ENCODE measurements around the gene PIMREG. TPM values are rescaled to one million over a fixed set of nuclear protein-coding genes. Genes with fewer than 3 reads are reported as not detected.
A peak's percentile ranks its signal among the peaks of the same experiment; 100 is the strongest.

The PIMREG gene
- total RNA-seq, 2 experiments from 2014 or later = 3.7 to 4.6 TPM

DNA sequence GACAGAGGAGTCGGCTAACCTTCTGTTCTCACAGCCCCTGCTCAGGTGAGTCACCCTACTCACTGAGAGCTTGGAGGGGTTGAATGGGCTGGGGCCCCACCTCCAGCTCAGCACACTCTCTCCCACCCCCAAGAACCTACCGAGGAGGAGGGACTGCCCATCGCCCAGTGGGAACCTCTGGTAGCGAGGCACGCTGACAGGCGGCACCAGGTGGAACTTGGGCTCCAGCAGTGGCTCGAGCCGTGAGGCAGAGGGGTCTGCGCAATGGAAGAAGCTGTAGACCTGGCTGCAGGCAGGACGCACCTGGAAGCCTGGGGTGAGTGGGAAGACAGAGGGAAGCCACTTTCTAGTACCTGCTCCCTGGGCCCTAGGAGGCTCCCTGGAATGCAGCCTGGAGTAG lies 28.3 kb downstream of the PIMREG start:
- Mint-ChIP-seq H3K27ac (no peak overlapping the region), H3K36me3 (ENCODE audit: low read depth) (no peaks in the 10 kb centered on the region), H3K4me3 (no peak overlapping the region), H3K4me1 (ENCODE audit: low read depth) (no peaks in the 10 kb centered on the region), H3K27me3 (no peaks in the 10 kb centered on the region), H3K9me3 (no peaks in the 10 kb centered on the region)
- ATAC-seq = no peak
- ChIA-PET POLR2A (no interaction called here), CTCF (interaction anchor here (0.6 to 2.1 kb wide), 31 partner anchors 9 to 371 kb away, joined by 3 to 13 read pairs (median 4); partner anchors contain the start of genes C17orf100, MED31 and PIMREG)
- intact Hi-C loops (cut with micrococcal nuclease) = loop anchor here (10.0 kb wide), 1 partner anchor 172 kb away; the partner anchor contains the start of genes KIAA0753 and TXNDC17
- DNase-seq = no peak
- TF ChIP-seq, protein P1, sequence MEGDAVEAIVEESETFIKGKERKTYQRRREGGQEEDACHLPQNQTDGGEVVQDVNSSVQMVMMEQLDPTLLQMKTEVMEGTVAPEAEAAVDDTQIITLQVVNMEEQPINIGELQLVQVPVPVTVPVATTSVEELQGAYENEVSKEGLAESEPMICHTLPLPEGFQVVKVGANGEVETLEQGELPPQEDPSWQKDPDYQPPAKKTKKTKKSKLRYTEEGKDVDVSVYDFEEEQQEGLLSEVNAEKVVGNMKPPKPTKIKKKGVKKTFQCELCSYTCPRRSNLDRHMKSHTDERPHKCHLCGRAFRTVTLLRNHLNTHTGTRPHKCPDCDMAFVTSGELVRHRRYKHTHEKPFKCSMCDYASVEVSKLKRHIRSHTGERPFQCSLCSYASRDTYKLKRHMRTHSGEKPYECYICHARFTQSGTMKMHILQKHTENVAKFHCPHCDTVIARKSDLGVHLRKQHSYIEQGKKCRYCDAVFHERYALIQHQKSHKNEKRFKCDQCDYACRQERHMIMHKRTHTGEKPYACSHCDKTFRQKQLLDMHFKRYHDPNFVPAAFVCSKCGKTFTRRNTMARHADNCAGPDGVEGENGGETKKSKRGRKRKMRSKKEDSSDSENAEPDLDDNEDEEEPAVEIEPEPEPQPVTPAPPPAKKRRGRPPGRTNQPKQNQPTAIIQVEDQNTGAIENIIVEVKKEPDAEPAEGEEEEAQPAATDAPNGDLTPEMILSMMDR (IDR thresholded peaks at IDR 0.05) = no peak

DNA sequence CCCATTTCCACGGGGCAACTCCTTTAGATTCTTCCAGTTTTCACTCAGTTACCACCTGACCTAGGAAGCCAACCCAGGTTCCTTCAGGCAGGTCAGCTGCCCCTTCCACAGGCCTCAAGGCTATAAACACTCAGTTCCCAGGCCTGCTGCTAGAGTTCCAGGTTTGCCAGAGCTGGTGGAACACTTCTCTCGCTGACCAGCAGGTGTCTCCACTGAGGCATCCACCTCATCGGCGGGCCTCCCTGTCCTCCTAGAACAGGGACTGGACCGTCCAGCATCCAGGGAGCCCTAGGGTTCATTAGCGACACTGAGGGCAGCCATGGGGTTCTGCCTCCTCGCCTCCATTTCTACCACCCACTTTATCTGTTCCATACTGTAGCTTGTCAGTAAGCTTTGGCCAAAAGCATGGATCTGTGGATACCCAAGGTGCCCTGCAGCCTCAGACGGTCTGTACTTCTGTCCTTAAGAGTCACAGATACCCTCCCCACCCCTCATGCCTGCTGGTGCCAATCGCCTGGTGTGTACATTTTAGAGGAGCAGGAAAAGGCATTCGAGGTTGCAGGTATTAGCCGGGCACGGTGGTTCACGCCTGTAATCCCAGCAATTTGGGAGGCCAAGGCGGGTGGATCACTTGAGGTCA lies 29.0 kb downstream of the PIMREG start:
- POLR2A ChIA-PET = no interaction called here
- DNase-seq = peak; percentile 80
- no peaks in the 10 kb centered on the region for H3K27me3 Mint-ChIP-seq
- peak; percentile 91 for ATAC-seq
- intact Hi-C loops (cut with micrococcal nuclease) = loop anchor here (10.0 kb wide), 1 partner anchor 172 kb away; the partner anchor contains the start of genes KIAA0753 and TXNDC17
- CTCF ChIA-PET = interaction anchor here (0.6 to 2.1 kb wide), 33 partner anchors 8 to 370 kb away, joined by 3 to 13 read pairs (median 4); partner anchors contain the start of genes C17orf100, MED31 and PIMREG
- H3K4me1 Mint-ChIP-seq (ENCODE audit: low read depth) = no peaks in the 10 kb centered on the region
- H3K9me3 Mint-ChIP-seq = no peaks in the 10 kb centered on the region
- H3K4me3 Mint-ChIP-seq = no peak overlapping the region
- TF ChIP-seq, protein P1 (IDR thresholded peaks at IDR 0.05) = peak; percentile 94
- no peaks in the 10 kb centered on the region for H3K36me3 Mint-ChIP-seq (ENCODE audit: low read depth)
- H3K27ac Mint-ChIP-seq = no peak overlapping the region

DNA sequence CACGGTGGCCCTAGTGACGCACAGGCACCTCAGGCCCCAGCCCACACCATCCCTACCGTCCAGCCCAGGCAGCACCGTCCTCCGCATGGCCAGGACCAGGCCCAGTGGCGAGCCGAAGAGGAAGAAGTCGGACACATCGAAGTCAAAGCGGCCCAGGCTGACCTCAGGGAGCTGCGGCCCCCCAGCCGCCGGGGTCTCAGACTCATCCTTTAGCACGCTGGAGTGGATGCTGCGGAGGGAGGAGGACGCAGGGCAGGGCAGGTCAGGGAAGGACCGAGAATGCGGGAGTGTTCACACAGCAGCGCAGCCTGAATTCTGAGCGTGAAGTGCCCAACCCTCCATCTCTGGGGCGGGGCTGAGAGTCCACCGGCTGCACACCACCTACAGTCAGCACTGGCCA lies 30.1 kb downstream of the PIMREG start:
- POLR2A ChIA-PET = no interaction called here
- CTCF ChIA-PET = interaction anchor here (1.0 to 1.6 kb wide), 2 partner anchors 9 to 67 kb away, joined by 3 to 4 read pairs; no protein-coding TSS in a partner anchor
- intact Hi-C loops (cut with micrococcal nuclease) = loop anchor here (10.0 kb wide), 1 partner anchor 170 kb away; the partner anchor contains the start of genes KIAA0753 and TXNDC17
- no peaks in the 10 kb centered on the region for H3K4me1 Mint-ChIP-seq (ENCODE audit: low read depth)
- no peak for DNase-seq
- no peaks in the 10 kb centered on the region for H3K9me3 Mint-ChIP-seq
- TF ChIP-seq, protein P1 (IDR thresholded peaks at IDR 0.05) = no peak
- H3K4me3 Mint-ChIP-seq = no peak overlapping the region
- ATAC-seq = no peak
- no peaks in the 10 kb centered on the region for H3K27me3 Mint-ChIP-seq
- no peak overlapping the region for H3K27ac Mint-ChIP-seq
- H3K36me3 Mint-ChIP-seq (ENCODE audit: low read depth) = no peaks in the 10 kb centered on the region

DNA sequence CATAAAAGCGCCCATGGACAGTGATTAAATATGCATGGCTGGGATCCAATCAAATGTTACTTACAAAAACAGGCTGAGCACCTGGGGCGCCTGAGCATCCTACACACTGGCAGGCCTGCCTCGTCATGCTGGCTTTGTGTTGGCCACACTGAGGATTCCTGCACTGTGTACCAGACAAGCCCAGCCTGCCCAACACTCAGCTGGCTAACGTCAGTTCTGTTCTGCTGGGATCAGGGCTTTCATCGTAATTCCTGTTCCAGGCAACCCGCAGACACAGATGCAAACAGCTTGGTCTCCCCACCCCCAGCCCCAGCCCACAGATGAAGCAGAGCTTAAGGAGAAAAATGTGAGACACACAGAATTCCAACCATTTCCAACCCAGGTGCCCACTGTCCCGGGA lies 30.7 kb downstream of the PIMREG start:
- Mint-ChIP-seq H3K4me3 (no peak overlapping the region), H3K4me1 (ENCODE audit: low read depth) (no peaks in the 10 kb centered on the region), H3K9me3 (no peaks in the 10 kb centered on the region), H3K27ac (no peak overlapping the region), H3K36me3 (ENCODE audit: low read depth) (no peaks in the 10 kb centered on the region), H3K27me3 (no peaks in the 10 kb centered on the region)
- no peak for DNase-seq
- intact Hi-C loops (cut with micrococcal nuclease) = loop anchor here (10.0 kb wide), 1 partner anchor 170 kb away; the partner anchor contains the start of genes KIAA0753 and TXNDC17
- no peak for ATAC-seq
- POLR2A ChIA-PET = no interaction called here
- CTCF ChIA-PET = no interaction called here
- TF ChIP-seq, protein P1 (IDR thresholded peaks at IDR 0.05) = no peak

DNA sequence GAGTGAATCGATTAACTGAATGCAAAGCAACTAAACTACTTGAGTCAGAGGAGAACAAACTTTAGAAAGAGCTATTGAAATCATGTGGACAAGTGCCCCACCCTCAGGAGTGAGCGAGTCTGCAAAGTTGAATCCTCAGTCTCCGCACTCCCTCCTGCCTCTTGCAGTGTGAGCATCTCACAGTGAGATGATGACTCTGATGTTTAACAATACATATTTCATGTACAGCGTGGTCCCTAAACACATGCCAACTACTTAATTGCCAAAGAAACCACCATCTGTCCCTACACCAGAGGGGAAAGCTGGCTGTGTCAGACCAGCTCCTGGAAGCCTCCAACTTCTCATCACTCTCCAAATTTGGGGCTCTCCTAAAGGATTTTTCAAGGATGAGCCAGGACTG lies 31.2 kb downstream of the PIMREG start:
- intact Hi-C loops (cut with micrococcal nuclease) = loop anchor here (10.0 kb wide), 1 partner anchor 169 kb away; the partner anchor contains the start of genes KIAA0753 and TXNDC17
- no peak overlapping the region for H3K27ac Mint-ChIP-seq
- no peaks in the 10 kb centered on the region for H3K4me1 Mint-ChIP-seq (ENCODE audit: low read depth)
- DNase-seq = no peak
- H3K27me3 Mint-ChIP-seq = no peaks in the 10 kb centered on the region
- POLR2A ChIA-PET = no interaction called here
- ATAC-seq = no peak
- no peaks in the 10 kb centered on the region for H3K9me3 Mint-ChIP-seq
- CTCF ChIA-PET = interaction anchor here (1.4 kb wide), 1 partner anchor 39 kb away, joined by 4 read pairs; no protein-coding TSS in a partner anchor
- no peak overlapping the region for H3K4me3 Mint-ChIP-seq
- no peaks in the 10 kb centered on the region for H3K36me3 Mint-ChIP-seq (ENCODE audit: low read depth)
- TF ChIP-seq, protein P1 (IDR thresholded peaks at IDR 0.05) = no peak
